ENCODE data around the gene SLC35F3. TPM values are rescaled to one million over a fixed set of nuclear protein-coding genes. Genes with fewer than 3 reads are reported as not detected.

Gene SLC35F3
- total RNA-seq, 1 donor from 2014 or later: 2.7 TPM

DNA sequence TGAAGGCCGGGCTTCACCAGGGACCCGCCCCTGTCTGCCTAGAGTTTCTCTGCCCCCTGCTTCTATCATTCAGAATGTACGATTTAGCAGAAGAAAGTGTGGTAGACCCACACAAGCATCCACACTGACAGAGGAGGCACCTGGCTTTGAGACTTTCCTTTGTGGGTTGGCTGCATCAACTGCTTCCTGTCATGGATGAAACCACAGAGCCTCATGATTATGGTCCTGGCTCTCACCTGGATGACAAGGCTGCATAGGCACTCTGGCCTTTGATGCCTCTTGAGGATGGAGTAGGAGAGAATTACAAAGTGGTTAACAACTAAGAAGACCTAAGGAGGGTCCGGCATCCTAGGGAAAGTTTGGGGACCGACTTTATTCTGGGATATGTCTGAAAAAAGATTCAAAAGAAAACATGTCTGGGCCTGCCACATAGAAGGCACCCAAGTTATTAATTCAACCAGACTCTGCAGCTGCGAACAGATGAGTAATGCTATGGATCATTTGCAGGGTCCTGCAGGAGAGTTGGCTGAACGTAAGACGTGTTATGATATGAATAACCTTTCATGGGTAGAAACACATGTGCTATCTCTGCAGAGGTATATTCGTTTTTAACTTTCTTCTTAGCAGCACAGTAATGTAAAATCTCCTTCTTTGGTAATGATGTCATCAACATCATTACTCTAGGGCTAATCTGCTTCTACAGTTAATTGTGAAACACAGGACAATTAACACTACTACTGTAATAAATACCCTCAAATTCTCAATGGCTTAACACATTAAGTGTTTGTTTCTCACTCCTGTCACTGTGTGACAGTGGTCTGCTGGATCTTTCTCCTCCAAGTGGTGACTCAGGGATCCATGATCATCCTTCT lies 136.2 kb downstream of the SLC35F3 start:
- DNase-seq (ENCODE audit: low read depth): peak; percentile 3

DNA sequence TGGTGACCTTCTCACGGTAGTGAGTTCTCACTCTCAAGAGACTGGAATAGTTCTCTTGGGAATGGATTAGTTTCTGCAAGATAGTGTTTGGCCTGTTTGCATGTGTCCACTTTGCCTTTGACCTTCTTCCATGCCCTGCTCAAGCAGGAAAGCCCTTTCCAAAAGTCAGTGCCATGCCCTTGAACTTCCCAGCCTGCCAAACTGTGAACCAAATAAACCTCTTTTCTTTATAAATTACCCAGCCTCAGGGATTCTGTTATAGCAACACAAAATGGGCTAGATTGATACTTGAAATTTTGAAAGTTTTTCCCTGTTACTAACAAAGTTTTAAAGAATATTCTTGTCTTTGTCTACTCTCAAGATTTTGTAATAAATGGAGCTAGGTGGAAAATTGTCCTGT lies 139.6 kb downstream of the SLC35F3 start:
- no peak for DNase-seq (ENCODE audit: low read depth)

DNA sequence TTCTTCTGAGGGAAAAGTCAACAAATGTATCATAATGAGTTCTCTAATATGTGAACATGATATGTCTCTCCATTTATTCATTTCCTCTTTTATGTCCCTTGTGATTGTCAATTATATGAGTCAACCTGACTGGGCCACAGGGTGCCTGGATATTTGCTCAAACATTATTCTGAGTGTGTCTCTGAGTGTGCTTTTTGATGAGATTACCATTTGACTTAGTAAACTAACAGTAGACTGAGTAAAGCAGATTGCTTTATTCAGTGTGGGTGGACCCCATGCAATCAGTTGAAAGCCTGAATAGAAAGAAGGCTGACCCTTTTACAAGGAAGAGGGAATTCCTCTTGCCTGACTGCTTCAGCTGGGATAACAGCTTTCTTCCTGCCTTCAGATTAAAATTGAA lies 142.6 kb downstream of the SLC35F3 start:
- DNase-seq (ENCODE audit: low read depth): peak; percentile 5

DNA sequence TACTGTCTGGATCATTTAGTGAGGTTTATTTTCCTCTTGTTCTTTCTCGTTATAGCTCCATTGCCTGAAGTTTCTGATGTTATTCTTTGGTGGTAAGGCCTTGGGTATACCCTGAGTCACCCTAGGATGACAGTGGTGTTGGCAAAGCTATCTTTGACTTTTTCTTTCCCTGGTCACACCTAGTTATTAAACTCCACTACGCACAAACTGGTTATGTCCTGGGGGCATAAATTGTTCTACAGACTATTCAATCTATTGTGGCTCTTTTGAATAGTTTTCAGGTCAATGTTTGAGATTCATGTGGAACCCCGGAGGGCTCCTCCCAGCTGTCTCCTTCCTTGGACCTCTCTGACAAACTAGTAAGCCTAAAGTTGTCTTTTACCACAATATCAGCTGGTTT lies 157.7 kb downstream of the SLC35F3 start:
- DNase-seq (ENCODE audit: low read depth): peak; percentile 9

DNA sequence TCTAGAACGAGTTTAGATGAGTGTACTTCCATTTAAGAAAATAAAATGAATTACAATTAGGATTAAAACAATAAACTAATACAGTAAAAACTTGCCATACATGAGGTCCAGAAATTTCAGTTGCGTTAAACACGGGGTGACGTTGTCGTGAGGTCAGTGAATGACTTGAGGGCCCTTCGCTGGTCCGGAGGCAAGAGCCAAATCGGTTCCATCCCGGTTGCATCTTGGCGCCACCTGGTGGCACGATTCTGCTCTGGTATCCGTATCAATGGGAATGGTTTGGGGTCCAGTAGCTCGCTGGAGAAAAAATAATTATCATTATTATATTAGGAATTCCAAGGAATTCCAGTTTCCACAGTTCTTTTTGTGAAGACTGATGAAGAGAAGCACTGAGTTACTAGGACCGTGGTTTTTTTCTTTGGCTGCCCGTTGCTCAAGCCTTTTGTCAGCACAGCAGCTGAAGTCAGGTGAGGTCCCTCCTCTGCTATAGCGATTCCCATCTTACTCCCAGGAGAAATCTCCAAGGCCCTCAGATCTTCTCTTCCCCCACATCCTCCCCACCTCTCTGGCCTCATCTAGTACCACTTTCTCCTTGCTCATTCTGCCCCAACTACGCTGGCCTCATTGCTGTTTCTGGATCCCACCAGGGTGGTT lies 161.4 kb downstream of the SLC35F3 start:
- peak; percentile 40 for DNase-seq (ENCODE audit: low read depth)

DNA sequence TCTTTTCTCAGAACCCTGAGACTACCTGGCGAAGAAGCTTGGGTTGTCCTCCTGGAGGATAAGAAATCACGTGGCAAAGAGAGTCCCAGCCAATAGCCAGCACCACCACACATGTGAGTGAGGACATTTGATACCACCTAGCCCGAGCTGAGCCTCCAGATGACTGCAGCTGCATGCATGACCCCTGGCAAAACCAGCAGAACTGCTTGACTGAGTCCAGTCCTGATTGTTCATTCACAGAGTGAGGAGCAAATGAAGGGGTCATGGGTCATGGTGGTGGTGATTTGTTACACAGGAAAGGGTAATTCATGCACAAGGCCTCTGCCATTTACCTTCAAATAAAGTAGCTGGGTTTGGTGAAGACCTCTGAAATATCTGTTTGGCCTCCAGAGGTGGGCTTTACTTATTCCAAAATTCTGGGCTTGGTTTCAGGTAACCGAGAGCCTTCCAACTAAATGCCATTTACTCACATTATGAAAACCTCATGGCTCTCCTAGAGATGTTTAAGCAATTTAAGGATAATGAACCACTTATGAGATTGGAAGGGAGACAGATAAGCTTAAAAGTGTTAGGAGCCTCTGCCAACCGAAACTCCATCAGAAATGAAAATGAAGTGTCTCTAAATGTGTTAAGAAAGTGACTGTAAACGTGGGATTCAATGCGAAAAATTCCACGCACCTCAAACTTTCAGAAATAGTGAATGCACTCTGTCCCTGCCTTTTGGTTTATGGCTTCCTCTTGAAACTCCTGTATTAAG lies 163.3 kb downstream of the SLC35F3 start:
- peak; percentile 79 for DNase-seq (ENCODE audit: low read depth)

DNA sequence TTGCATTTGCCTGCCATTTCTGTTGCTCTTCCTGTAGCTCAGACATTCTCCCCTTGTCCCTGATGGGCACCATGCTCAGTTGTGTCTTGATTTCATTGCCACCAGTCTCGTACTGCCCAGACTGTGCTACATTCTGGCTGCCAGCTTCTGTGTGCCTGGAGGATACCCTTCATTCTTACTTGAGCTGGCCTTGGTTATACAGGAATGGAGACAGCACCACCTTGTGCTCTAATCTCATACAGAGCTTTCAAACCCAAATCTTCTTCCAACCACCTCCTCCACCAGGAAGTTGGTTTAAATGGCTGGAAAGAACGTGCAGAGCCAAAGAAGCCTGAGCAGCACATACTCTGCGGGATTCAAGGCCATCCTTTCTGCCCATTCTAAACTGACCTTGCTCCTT lies 165.3 kb downstream of the SLC35F3 start:
- peak; percentile 43 for DNase-seq (ENCODE audit: low read depth)

DNA sequence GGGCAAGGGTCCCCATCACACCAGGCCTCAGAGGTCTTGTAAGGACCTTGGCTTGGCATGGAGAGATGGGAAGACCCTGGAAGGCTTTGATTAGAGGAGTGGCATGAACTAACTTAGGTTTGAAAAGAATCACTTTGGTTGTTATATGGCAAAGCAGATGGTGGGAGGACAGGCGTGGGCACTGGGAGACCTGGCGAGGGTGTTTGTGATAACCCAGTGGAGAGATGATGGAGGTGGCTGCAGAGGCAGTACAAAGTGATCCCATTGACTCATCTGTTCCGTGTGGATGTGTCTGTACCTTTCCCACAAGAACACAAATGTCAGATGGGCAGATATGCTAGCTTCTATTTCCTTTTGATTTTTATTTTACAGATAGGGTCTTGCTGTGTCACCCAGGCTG lies 168.3 kb downstream of the SLC35F3 start:
- no peak for DNase-seq (ENCODE audit: low read depth)

DNA sequence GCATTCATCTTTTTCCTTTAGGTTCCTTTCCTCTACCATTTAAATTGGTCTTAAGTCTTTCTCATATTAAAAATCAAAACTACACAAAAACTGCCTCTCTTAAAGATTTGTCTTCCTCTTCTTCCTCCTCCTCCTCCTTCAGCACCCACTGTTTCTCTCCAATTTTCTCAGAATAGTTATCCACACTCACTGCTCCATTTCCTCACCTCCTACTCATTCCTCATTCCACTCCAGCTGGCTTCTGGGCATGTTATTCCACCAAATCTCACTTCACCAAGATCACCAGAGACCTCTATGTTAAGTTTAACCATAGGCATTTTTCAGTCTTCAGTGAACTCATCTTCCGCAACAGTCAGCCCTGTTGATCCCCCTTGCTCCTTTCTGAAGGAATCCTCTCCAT lies 173.7 kb downstream of the SLC35F3 start:
- DNase-seq (ENCODE audit: low read depth): no peak

DNA sequence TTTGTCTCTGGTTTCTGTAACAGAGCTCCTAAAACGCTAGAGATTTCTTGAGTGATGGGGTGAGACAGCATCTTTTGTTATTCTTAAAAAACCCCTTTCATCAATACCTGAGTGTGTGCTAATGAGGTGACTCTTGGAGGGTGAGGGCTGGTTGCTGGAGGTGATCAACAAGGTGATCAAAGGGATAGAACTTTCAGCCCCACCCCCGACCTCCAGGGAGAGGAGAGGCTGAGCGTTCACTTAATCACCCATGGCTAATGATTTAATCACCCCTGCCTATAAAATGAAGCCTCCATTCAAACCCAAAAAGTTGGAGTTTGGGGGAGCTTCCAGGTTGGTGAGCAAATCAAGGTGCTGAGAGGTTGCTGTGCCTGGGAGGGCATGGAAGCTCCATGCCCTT lies 175.4 kb downstream of the SLC35F3 start:
- no peak for DNase-seq (ENCODE audit: low read depth)

DNA sequence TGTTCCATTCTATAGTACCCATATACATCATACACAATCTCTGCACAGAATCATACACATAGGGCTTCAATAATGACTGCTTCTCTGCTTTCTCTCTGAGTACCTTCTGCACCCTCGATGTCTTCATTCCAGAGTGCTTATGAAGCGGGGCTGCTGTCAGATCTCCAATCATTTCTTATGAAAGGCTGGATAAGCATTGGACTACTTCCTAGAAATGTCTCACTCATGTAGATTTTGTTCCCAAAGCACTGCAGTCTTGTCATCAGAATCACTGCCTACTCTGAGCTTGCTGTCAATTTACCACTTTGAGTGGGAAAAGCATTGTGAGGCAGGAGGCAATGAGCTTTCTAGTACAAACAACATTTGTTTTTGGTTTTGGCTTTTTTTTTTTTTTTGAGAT lies 179.0 kb downstream of the SLC35F3 start:
- DNase-seq (ENCODE audit: low read depth): no peak

DNA sequence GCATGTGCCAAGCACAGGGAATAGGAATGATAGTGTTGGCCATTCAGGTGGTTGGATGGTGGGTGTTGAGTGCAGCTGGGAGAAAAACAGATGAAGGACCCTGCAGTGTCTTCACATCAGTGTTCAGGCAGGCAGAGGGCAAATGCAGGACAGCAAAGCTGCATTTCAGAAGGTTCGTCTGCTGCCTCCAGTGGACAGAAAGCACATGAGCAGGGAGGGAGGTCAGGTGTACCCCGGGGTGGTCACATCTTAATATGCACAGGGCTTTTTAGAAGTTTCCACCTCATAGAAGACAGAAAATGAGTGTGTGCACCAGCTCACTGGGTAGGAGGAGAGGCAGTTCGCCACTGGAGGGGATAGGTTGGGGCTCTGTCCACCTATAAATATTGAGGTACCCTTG lies 184.9 kb downstream of the SLC35F3 start:
- no peak for DNase-seq (ENCODE audit: low read depth)

DNA sequence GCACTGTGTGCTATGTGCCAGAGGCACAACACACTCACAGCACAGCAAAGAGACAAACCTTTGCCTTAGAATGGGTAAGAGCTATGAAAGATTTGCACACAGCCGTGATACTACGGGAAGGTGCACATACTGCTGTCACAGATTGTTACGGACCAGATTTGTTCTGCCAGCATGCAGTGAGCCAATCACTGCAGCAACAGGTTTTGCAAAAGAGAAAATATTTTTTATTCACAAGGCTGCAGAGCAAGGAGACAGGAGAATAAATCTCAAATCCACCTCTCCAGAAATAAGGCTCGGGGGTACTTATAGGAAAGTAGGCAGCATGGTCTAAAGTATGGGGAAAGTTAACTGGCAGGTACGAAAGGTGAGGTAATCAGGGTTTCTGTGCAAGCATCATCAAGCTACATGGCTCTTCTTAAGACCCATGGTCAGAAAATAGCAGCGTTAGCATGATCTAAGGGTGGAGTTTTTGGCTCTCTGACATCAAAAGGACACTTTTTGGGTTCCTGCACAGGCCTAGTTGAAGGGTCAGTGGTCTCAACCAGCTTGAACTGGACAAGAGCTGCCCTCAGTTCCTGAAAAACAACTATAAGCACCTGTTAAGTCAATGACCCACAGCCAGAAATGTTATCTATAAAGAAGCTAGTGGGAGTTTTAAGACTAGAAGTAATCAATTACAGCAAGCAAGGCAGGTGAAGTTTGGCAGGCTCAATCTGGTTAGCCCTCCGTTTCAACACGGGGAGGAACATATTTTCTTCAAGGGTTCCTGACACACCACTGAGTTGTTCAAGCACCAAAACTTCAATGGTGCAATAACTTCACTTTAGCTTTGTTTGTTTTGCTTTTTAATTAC lies 186.0 kb downstream of the SLC35F3 start:
- DNase-seq (ENCODE audit: low read depth): no peak

DNA sequence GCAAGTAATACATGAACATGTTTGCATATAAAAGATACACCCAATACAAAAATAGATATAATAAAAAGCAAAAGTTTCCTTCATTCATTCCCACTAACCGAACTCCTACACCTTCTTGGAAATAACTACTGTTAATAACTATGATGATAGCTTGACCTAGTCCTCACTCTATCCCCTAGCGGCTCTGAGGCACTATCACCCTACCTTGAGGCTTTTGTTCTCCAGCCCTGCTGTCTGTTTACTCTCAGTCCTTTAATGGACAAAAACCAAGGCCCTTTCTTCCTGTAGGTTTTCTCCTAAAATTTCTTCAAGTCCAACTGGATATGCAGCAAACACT lies 186.6 kb downstream of the SLC35F3 start:
- no peak for DNase-seq (ENCODE audit: low read depth)

DNA sequence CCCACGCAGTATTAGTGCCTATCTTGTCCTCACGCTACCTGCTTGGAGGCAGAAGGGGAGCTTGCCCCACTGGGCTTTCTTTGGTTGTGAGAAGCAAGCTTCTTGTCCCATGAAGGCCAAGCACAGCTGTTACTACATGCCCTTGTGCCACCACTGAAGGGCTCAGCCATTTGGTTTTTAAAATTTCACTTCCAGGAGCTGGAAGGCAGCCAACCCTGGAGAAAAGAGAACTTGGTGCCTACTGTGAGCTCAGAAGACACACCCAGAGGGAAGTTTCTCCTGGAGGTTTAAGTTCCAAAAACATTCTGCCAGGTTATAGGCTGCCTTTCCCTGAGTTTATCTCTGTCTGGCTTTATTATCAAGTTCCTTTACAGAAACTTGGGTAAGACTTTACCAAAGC lies 187.4 kb downstream of the SLC35F3 start:
- no peak for DNase-seq (ENCODE audit: low read depth)

DNA sequence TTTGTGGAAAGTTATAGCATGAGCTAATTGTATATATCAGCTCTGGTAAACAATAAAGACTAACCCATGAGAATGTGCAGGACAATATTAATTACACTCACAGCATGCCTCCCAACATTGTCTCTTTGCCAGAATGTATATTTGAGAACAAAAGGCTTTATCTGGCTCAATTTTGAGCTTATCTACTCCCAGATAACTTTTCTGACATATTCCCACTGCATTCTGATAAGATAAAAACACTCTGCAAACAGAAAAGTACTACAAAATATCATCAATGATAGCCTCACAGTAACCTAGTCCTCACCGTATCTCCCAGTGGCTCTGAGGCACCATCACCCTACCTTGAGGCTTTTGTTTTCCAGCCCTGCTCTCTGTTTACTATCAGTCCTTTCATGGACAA lies 188.6 kb downstream of the SLC35F3 start:
- DNase-seq (ENCODE audit: low read depth): no peak

DNA sequence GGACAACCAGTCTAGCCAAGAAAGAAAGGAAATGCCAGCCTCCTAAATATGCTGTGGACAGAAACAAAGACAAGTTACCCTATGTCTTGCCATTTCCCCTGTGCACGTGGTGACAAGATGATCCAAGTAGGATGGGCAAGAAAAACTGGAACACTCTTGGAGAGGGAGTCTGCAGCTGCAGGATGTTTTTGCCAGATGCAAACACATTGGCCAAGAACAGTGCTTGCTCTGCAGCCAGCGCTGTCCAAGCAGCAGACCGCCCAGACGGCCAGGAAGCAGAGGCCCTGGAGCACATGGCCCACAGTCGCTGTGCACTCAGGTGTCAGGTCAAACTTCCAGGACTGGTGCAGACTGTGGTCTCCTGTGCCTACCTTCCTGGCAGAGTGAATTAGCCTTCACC lies 189.3 kb downstream of the SLC35F3 start:
- DNase-seq (ENCODE audit: low read depth): no peak

DNA sequence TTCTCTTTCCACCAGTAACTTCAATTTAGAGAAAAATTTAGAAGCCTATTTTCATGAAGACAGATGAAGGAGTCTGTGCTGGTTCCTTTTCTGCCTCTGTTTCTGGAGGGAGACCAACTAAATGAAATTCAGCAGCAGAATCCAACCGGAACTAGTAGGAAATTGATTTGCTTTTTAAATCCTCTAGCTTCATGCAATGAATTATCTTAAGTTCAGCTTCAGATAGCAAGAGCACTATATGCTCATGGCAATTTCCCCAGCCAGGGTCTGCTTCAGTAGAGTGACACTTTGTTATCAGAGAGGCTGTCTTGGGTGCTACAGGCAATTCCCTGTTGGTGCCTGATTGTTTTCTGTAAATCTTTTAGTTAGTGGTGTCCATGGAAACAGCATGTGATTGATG lies 189.7 kb downstream of the SLC35F3 start:
- DNase-seq (ENCODE audit: low read depth): no peak

DNA sequence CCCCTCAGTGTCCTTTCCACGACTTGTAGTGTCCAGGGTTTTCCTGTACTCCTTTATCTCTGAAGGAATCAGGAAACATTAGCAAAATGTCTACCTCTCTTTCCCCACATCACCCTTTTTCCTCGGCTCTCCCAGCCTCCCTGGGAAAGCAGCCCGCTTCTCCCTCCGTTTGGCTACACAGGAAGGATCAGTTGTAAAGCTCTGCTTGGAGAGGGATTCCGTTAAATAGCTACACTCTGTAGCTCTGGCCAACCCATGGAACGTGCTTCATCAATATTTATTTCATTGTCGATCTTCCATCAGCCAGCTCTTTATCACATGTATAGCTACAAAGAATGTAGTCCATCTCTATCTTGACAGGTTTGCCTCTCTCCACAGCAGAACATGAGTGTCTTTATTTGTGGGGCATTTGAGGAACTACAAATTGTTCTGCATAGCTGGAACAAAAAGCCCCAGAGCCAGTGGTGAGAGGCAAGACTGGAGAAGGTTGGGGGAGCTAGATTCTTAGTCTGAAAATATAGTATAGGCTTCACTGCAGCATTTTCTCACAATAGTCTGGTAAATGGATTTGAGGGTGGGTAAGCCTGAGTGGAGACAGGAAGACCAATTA lies 191.8 kb downstream of the SLC35F3 start:
- DNase-seq (ENCODE audit: low read depth): no peak

DNA sequence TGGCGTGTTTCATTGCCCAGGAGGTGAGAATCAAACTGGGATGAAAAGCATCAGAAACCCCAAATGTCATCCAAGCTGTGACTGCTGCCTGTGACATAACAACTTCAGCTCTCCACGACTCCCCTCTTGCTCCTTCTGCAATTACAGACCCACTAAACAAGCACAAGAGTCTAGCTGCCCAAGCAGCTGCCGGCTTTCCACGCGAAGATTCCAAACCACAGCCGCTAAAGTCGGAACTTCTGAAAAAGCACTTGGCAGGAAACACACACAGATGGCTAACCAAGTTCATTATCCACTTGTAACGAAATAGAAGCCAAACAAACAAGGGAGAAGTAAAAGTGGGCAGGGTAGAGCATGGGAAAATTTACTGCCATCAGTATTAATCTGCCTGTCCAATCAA lies 198.1 kb downstream of the SLC35F3 start:
- peak; percentile 16 for DNase-seq (ENCODE audit: low read depth)

DNA sequence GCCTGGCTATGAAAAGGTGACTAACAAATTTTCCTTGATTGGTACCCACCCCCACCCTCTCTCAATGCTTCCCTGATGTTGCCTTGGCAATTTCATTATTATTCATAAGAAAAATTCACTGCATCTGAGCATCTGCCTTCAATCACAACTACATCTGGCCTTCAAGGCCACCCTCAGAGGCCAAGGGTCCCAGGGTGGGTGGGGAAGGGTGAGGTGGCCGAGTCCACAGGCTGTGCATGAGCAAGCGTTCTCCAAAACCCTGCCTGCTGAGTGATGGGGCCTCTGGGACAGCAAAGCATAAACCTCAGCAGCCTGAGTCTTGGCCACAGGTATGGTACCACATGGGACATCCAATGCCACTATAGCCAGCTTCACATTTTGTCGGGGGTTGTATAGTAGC lies 198.7 kb downstream of the SLC35F3 start:
- no peak for DNase-seq (ENCODE audit: low read depth)
